ENCODE results near the gene GSTM3.
"Not testable (repeated sequence)": the region's sequence is repeated elsewhere in the genome, so short reads cannot be mapped to it uniquely, and the experiment has no call there.

GSTM3 gene

DNA sequence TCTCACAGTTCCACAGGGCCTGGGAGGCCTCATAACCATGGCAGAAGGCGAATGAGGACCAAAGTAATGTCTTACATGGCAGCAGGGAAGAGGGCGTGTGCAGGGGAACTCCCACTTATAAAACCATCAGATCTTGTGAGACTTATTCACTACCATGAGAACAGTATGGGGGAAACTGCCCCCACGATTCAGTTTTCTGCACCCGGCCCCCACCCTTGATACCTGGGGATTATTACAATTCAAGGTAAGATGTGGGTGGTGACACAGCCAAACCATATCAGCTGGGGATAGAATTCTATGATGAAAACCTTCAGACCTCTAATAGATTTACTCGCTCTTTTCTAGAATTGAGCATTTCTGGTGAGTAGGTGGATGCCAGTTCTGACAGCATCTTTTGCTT lies 46.4 kb downstream of the GSTM3 start:
- DNase-seq = not testable (repeated sequence)

DNA sequence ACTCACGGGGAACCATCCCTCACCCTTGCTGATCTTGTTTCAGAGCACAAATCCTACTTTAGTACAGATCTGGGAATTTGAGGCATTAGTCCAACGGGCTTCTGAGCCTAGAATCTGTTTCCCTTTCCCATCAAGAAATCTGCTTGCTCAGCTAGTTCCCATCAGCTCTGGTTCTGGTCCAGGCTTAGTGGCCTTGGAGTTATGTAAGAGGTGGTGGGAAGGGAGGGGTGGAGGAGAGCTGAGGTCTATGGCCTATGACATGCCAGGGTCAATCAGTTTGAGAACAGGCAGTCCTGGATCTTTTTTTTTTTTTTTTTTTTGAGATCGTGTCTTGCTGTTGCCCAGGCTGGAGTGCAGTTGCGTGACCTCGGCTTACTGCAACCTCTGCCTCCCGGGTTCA lies 49.1 kb downstream of the GSTM3 start:
- DNase-seq = no peak

GRCh38 chr1:109689844-109690405 lies 50.9 kb downstream of the GSTM3 start:
- no peak for DNase-seq

GRCh38 chr1:109687641-109688499 lies 53.0 kb downstream of the GSTM3 start, which contains the start of gene GSTM1:
Gene GSTM1, plus strand, starts transcription at chr1:109687817. Its CDS starts 57 bp downstream, at chr1:109687874.
- DNase-seq = peak in 3 of 6 experiments; percentile 62 to 81 (median 78)

DNA sequence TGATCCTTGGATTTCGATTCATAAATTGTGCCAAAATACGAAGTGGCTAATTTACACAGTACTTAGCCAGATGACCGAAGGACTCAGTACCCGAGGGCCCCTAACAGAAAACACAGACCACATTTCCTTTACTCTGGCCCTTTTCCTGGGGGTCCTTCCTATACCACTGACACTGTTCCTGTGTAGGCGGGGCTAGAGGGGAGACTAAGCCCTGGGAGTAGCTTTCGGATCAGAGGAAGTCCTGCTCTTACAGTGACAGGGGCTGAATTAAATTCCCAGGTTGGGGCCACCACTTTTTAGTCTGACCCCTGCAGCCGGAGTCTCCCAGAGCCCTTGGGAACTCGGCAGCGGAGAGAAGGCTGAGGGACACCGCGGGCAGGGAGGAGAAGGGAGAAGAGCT lies 53.7 kb downstream of the GSTM3 start:
- DNase-seq = not testable (repeated sequence)

GRCh38 chr1:109685890-109686289 lies 54.9 kb downstream of the GSTM3 start:
- DNase-seq = not testable (repeated sequence)

DNA sequence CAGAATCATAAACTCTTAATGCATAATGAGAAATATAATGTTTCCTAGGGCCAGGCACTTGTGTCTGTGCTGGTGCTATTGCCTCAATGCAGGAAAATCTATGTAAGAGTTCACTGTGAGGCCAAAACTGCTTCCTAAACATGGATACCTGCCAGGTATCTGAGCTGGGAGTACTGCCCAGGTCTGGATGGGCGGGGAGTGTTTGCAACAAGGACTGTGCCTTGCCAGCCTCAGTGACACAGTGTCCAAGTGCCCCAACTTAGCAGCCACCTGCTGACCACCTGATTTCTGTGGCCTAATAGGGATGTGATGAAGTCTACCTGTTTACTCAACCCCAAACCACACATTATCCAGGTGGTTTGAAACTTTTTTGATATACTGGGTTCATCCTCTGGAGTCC lies 55.4 kb downstream of the GSTM3 start:
- DNase-seq = not testable (repeated sequence)

DNA sequence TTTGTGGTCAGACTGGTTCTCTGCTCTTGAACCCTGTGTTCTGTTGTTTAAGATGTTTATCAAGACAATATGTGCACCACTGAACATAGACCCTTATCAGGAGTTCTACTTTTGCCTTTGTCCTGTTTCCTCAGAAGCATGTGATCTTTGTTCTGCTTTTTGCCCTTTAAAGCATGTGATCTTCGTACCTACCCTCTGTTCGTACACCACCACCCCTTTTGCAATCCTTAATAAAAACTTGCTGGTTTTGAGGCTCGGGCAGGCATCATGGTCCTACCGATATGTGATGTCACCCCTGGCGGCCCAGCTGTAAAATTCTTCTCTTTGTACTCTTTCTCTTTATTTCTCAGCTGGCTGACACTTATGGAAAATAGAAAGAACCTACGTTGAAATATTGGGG lies 56.1 kb downstream of the GSTM3 start:
- not testable (repeated sequence) for DNase-seq
